Ectodermal cell (in vitro differentiated cells): ENCODE results near the gene TSPAN14.

Experiments
- H3K27ac ChIP-seq: 2 replicates; pipeline ENCODE4 v1.7.0; 2013; ENCODE audit warnings: mild to moderate bottlenecking, low read depth, low read length; ENCODE audit not compliant: insufficient read depth, poor library complexity, severe bottlenecking
- H3K27me3 ChIP-seq: 2 replicates; pipeline ENCODE4 v1.7.0; 2013; ENCODE audit warnings: mild to moderate bottlenecking, low read length; ENCODE audit not compliant: insufficient read depth, control insufficient read depth, poor library complexity, severe bottlenecking
- H3K36me3 ChIP-seq: one replicate; pipeline ENCODE4 v1.7.0; 2013; ENCODE audit warnings: low read length; ENCODE audit not compliant: control insufficient read depth, insufficient read depth
- H3K4me1 ChIP-seq: one replicate; pipeline ENCODE4 v1.7.0; 2013; ENCODE audit warnings: low read length; ENCODE audit not compliant: control insufficient read depth, insufficient read depth
- H3K4me3 ChIP-seq: 2 replicates; pipeline ENCODE4 v1.7.0; 2013; ENCODE audit warnings: low read depth, low read length, control low read depth; ENCODE audit not compliant: insufficient read depth
- H3K9me3 ChIP-seq: 2 replicates; pipeline ENCODE4 v1.7.0; 2013; ENCODE audit warnings: mild to moderate bottlenecking, low read length, moderate library complexity; ENCODE audit not compliant: control insufficient read depth
- WGBS, 2 experiments: methylation state at CpG; one replicate each; pipeline ENCODE4 v1.1.7; 2013; ENCODE audit warnings: missing lambda C conversion rate in 2 of 2; 5-methylcytosine and 5-hydroxymethylcytosine counted together

The TSPAN14 gene

DNA sequence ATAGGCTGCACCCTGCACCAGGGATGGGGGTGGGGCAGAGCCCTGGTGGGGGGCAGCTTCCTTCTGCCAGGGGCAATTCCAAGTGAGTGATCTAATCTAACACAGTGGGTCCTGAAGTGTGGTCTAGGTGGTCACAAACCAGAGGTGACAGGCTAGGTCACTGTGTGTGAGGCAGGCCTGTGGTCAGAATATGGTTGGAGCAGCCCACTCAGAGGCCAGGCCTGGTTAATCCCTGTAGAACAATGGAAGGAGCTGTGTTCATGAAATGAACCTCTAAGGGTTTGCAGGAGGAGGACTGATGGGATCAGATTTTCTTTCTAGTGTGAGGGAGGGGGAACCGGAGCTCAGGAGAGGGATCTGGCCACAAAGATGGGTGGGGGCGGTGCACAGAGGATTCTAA, 10.0 kb upstream of the TSPAN14 start:
- no peak overlapping the region for H3K27ac ChIP-seq
- no peaks in the 10 kb centered on the region for H3K9me3 ChIP-seq
- H3K27me3 ChIP-seq, result no peaks in the 10 kb centered on the region
- no peak overlapping the region for H3K4me3 ChIP-seq
- WGBS, 2 experiments, result 82 to 90% methylated on average over 2 of the region's 2 CpGs
- no peaks in the 10 kb centered on the region for H3K36me3 ChIP-seq
- H3K4me1 ChIP-seq, result peaks cover 11% of the 10 kb centered on the region

- Histone ChIP-seq H3K9me3 (no peaks in the 10 kb centered on the region), H3K36me3 (no peaks in the 10 kb centered on the region), H3K27me3 (no peaks in the 10 kb centered on the region), H3K4me1 (peaks cover 11% of the 10 kb centered on the region), H3K27ac (no peak overlapping the region), H3K4me3 (no peak overlapping the region)
- 29 to 31% methylated on average over 11 of the region's 11 CpGs for WGBS, 2 experiments
These were observed 9.3 kb upstream of the TSPAN14 start for GRCh38 chr10:80444646-80445319.

- Histone ChIP-seq H3K27ac (no peak overlapping the region), H3K9me3 (no peaks in the 10 kb centered on the region), H3K4me1 (peaks cover 11% of the 10 kb centered on the region), H3K4me3 (no peak overlapping the region), H3K27me3 (no peaks in the 10 kb centered on the region), H3K36me3 (no peaks in the 10 kb centered on the region)
- 92% methylated on average over 6 of the region's 7 CpGs for WGBS, 2 experiments
These were observed 6.5 kb upstream of the TSPAN14 start for GRCh38 chr10:80447436-80448190.

DNA sequence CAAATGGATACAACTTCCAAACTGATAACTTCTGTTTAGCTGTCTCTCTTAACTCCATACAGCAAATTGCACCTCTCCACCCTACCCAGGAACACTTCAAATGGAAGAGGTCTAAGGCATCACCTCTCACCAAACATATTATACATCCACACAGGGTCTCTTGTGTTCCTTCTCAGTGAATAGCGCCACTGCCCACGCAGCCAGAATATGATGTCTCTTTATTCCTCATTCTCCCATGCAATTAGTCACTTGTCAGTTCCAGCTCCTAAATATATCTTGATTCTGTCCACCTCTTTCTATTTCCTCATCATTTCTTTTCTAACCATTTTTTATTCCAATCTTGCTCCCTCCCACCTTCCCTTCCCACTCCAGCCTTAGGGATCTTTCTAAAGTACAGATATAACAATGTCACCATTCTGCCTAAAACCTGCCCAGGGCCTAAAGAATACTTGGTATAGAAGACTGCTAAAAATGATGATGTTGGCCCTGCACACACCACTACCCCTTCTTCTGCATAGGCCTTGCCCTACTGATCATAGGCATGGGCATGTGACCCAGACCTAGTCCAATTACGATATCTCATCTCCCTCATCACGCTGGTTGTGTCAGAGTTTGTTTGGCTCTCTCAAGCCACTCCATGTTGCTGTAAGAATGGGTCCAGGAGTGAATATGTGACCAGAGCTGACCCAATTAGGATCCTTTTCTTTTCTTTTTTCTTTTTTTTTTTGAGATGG, 5.7 kb upstream of the TSPAN14 start:
- no peak overlapping the region for H3K27ac ChIP-seq
- no peaks in the 10 kb centered on the region for H3K36me3 ChIP-seq
- no peaks in the 10 kb centered on the region for H3K27me3 ChIP-seq
- H3K4me1 ChIP-seq, result peaks cover 11% of the 10 kb centered on the region
- WGBS, 2 experiments, result 97% methylated on average over 4 of the region's 4 CpGs
- no peaks in the 10 kb centered on the region for H3K9me3 ChIP-seq
- H3K4me3 ChIP-seq, result no peak overlapping the region

- no peaks in the 10 kb centered on the region for H3K9me3 ChIP-seq
- 93 to 97% methylated on average over 2 of the region's 2 CpGs for WGBS, 2 experiments
- no peaks in the 10 kb centered on the region for H3K36me3 ChIP-seq
- H3K4me3 ChIP-seq, result no peak overlapping the region
- H3K4me1 ChIP-seq, result peaks cover 7% of the 10 kb centered on the region
- no peak overlapping the region for H3K27ac ChIP-seq
- H3K27me3 ChIP-seq, result no peaks in the 10 kb centered on the region
These were observed 4.6 kb upstream of the TSPAN14 start for GRCh38 chr10:80449520-80449919.

GRCh38 chr10:80451132-80451531, 3.0 kb upstream of the TSPAN14 start:
- Histone ChIP-seq H3K27me3 (no peaks in the 10 kb centered on the region), H3K9me3 (no peaks in the 10 kb centered on the region), H3K27ac (no peak overlapping the region), H3K4me1 (peaks cover 13% of the 10 kb centered on the region), H3K36me3 (no peaks in the 10 kb centered on the region), H3K4me3 (no peak overlapping the region)
- 96 to 100% methylated on average over 1 of the region's 1 CpG for WGBS, 2 experiments

- no peaks in the 10 kb centered on the region for H3K27me3 ChIP-seq
- H3K9me3 ChIP-seq, result no peaks in the 10 kb centered on the region
- no peaks in the 10 kb centered on the region for H3K36me3 ChIP-seq
- no peak overlapping the region for H3K4me3 ChIP-seq
- peaks cover 14% of the 10 kb centered on the region for H3K4me1 ChIP-seq
- no peak overlapping the region for H3K27ac ChIP-seq
These were observed 2.0 kb upstream of the TSPAN14 start for GRCh38 chr10:80452069-80452468.

DNA sequence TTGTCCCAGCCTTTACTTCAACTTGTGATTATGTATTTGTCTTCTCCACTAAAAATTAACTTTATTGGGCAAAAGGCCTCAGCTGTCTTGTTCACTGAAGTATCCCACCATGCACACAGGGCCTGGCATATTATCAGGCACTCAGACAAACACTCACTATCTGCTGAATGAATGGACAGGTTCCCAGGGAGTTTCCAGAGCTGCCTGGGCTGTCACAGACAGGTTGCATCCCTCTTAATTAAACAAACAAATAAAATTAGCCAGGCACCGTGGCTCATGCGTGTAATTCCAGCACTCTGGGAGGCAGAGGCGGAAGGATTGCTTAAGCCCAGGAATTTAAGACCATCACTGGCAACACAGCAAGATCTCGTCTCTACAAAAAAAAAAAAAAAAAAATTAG, 1.5 kb upstream of the TSPAN14 start:
- peaks cover 14% of the 10 kb centered on the region for H3K4me1 ChIP-seq
- no peak overlapping the region for H3K4me3 ChIP-seq
- H3K9me3 ChIP-seq, result no peaks in the 10 kb centered on the region
- no peaks in the 10 kb centered on the region for H3K27me3 ChIP-seq
- H3K36me3 ChIP-seq, result no peaks in the 10 kb centered on the region
- WGBS, 2 experiments, result 91 to 92% methylated on average over 4 of the region's 4 CpGs
- H3K27ac ChIP-seq, result no peak overlapping the region

GRCh38 chr10:80453056-80453841, 861 bp upstream of the TSPAN14 start:
- H3K27me3 ChIP-seq, result no peaks in the 10 kb centered on the region
- peaks cover 18% of the 10 kb centered on the region for H3K4me1 ChIP-seq
- H3K9me3 ChIP-seq, result no peaks in the 10 kb centered on the region
- H3K36me3 ChIP-seq, result no peaks in the 10 kb centered on the region
- 26 to 30% methylated on average over 23 of the region's 23 CpGs for WGBS, 2 experiments
- peak overlapping the region; percentile 85 for H3K27ac ChIP-seq
- H3K4me3 ChIP-seq, result peak overlapping the region; percentile 41
